ENCODE data around the gene CGB2. TPM values are rescaled to one million over a fixed set of nuclear protein-coding genes. Genes with fewer than 3 reads are reported as not detected.

The CGB2 gene
- polyA plus RNA-seq, 1 donor from 2014 or later, result not detected

GRCh38 chr19:48987323-48987722, 44.4 kb upstream of the CGB2 start:
- H3K9me2 ChIP-seq (ENCODE audit: insufficient read depth, low read length), result no peaks in the 10 kb centered on the region
- no peak overlapping the region for H3K4me2 ChIP-seq (ENCODE audit: low read length)
- H3F3A ChIP-seq (ENCODE audit: insufficient read depth, low read length, poor library complexity, severe bottlenecking), result no peaks in the 10 kb centered on the region
- no peaks in the 10 kb centered on the region for H4K20me1 ChIP-seq (ENCODE audit: insufficient read depth)
- no peak overlapping the region for H2AFZ ChIP-seq (ENCODE audit: low read depth, low read length)
- no peak overlapping the region for H3K9ac ChIP-seq (ENCODE audit: low read length)
- H3K27ac ChIP-seq (ENCODE audit: low read length), result no peak overlapping the region
- H3K36me3 ChIP-seq (ENCODE audit: insufficient read depth, low read length), result no peaks in the 10 kb centered on the region
- no peak overlapping the region for H3K4me3 ChIP-seq (ENCODE audit: low read length)
- H3K79me2 ChIP-seq (replicated peaks; ENCODE audit: insufficient read depth, low read length), result peaks cover 6% of the 10 kb centered on the region
- TF ChIP-seq MXI1 (conservative IDR thresholded peaks at IDR 0.05; ENCODE audit: poor library complexity, severe bottlenecking), result no peak
- no peak for TF ChIP-seq EP300 (conservative IDR thresholded peaks at IDR 0.05; ENCODE audit: poor library complexity, severe bottlenecking)
- TF ChIP-seq TAF1 (IDR thresholded peaks at IDR 0.05; ENCODE audit: low read depth), result no peak
- no peak for TF ChIP-seq EZH2 (IDR thresholded peaks at IDR 0.05; ENCODE audit: borderline replicate concordance, insufficient read depth, low read length, poor library complexity, severe bottlenecking)
- no peak for TF ChIP-seq POLR2AphosphoS5 (IDR thresholded peaks at IDR 0.05)
- no peak for TF ChIP-seq CTCF (IDR thresholded peaks at IDR 0.05; ENCODE audit: poor library complexity, severe bottlenecking)
- no peaks in the 10 kb centered on the region for H3K27me3 ChIP-seq (ENCODE audit: insufficient read depth, low read depth, low read length)
- no peaks in the 10 kb centered on the region for H3K9me3 ChIP-seq (ENCODE audit: low read length)

GRCh38 chr19:48988286-48988685, 43.4 kb upstream of the CGB2 start:
- no peaks in the 10 kb centered on the region for H3K27me3 ChIP-seq (ENCODE audit: insufficient read depth, low read depth, low read length)
- H3K9ac ChIP-seq (ENCODE audit: low read length), result no peak overlapping the region
- no peak overlapping the region for H3K4me3 ChIP-seq (ENCODE audit: low read length)
- peaks cover 4% of the 10 kb centered on the region for H3F3A ChIP-seq (ENCODE audit: insufficient read depth, low read length, poor library complexity, severe bottlenecking)
- no peak overlapping the region for H3K27ac ChIP-seq (ENCODE audit: low read length)
- H3K9me3 ChIP-seq (ENCODE audit: low read length), result no peaks in the 10 kb centered on the region
- no peaks in the 10 kb centered on the region for H4K20me1 ChIP-seq (ENCODE audit: insufficient read depth)
- no peak overlapping the region for H3K4me2 ChIP-seq (ENCODE audit: low read length)
- H3K9me2 ChIP-seq (ENCODE audit: insufficient read depth, low read length), result no peaks in the 10 kb centered on the region
- TF ChIP-seq EP300 (conservative IDR thresholded peaks at IDR 0.05; ENCODE audit: poor library complexity, severe bottlenecking) (no peak), POLR2AphosphoS5 (IDR thresholded peaks at IDR 0.05) (no peak), REST (IDR thresholded peaks at IDR 0.05; ENCODE audit: borderline replicate concordance) (no peak)
- no peak overlapping the region for H2AFZ ChIP-seq (ENCODE audit: low read depth, low read length)
- H3K36me3 ChIP-seq (ENCODE audit: insufficient read depth, low read length), result no peaks in the 10 kb centered on the region
- H3K79me2 ChIP-seq (replicated peaks; ENCODE audit: insufficient read depth, low read length), result peaks cover 6% of the 10 kb centered on the region

- no peak overlapping the region for H3K27ac ChIP-seq (ENCODE audit: low read length)
- no peaks in the 10 kb centered on the region for H3K9me2 ChIP-seq (ENCODE audit: insufficient read depth, low read length)
- peaks cover 4% of the 10 kb centered on the region for H3F3A ChIP-seq (ENCODE audit: insufficient read depth, low read length, poor library complexity, severe bottlenecking)
- H3K27me3 ChIP-seq (ENCODE audit: insufficient read depth, low read depth, low read length), result no peaks in the 10 kb centered on the region
- H3K9me3 ChIP-seq (ENCODE audit: low read length), result no peaks in the 10 kb centered on the region
- no peak overlapping the region for H3K4me3 ChIP-seq (ENCODE audit: low read length)
- no peak overlapping the region for H3K9ac ChIP-seq (ENCODE audit: low read length)
- H2AFZ ChIP-seq (ENCODE audit: low read depth, low read length), result no peak overlapping the region
- peaks cover 6% of the 10 kb centered on the region for H3K79me2 ChIP-seq (replicated peaks; ENCODE audit: insufficient read depth, low read length)
- TF ChIP-seq EP300 (conservative IDR thresholded peaks at IDR 0.05; ENCODE audit: poor library complexity, severe bottlenecking), result no peak
- TF ChIP-seq REST (IDR thresholded peaks at IDR 0.05; ENCODE audit: borderline replicate concordance), result no peak
- no peak for TF ChIP-seq SMC3 (conservative IDR thresholded peaks at IDR 0.05; ENCODE audit: poor library complexity)
- no peak for TF ChIP-seq MXI1 (conservative IDR thresholded peaks at IDR 0.05; ENCODE audit: poor library complexity, severe bottlenecking)
- no peak for TF ChIP-seq EZH2 (IDR thresholded peaks at IDR 0.05; ENCODE audit: borderline replicate concordance, insufficient read depth, low read length, poor library complexity, severe bottlenecking)
- TF ChIP-seq RAD21 (conservative IDR thresholded peaks at IDR 0.05), result no peak
- no peak for TF ChIP-seq CTCF (IDR thresholded peaks at IDR 0.05; ENCODE audit: poor library complexity, severe bottlenecking)
- TF ChIP-seq POLR2AphosphoS5 (IDR thresholded peaks at IDR 0.05), result no peak
- no peak for TF ChIP-seq TAF1 (IDR thresholded peaks at IDR 0.05; ENCODE audit: low read depth)
- H4K20me1 ChIP-seq (ENCODE audit: insufficient read depth), result no peaks in the 10 kb centered on the region
- no peak overlapping the region for H3K4me2 ChIP-seq (ENCODE audit: low read length)
- no peaks in the 10 kb centered on the region for H3K36me3 ChIP-seq (ENCODE audit: insufficient read depth, low read length)
Observed at GRCh38 chr19:48988860-48989259, 42.8 kb upstream of the CGB2 start.
